Airway epithelial cell (primary cell): ENCODE data around the gene PAGE1. TPM values are rescaled to one million over a fixed set of nuclear protein-coding genes. Genes with fewer than 3 reads are reported as not detected.

Source experiments
- total RNA-seq: library from RNA; depleted of rRNA; stranded (reverse); fragments of >200 nt; gene quantifications from 2 replicates; pipeline ENCODE4 v1.2.3, GENCODE V29; 2015

Gene PAGE1, protein sequence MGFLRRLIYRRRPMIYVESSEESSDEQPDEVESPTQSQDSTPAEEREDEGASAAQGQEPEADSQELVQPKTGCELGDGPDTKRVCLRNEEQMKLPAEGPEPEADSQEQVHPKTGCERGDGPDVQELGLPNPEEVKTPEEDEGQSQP
- not detected in 2 replicates for total RNA-seq

DNA sequence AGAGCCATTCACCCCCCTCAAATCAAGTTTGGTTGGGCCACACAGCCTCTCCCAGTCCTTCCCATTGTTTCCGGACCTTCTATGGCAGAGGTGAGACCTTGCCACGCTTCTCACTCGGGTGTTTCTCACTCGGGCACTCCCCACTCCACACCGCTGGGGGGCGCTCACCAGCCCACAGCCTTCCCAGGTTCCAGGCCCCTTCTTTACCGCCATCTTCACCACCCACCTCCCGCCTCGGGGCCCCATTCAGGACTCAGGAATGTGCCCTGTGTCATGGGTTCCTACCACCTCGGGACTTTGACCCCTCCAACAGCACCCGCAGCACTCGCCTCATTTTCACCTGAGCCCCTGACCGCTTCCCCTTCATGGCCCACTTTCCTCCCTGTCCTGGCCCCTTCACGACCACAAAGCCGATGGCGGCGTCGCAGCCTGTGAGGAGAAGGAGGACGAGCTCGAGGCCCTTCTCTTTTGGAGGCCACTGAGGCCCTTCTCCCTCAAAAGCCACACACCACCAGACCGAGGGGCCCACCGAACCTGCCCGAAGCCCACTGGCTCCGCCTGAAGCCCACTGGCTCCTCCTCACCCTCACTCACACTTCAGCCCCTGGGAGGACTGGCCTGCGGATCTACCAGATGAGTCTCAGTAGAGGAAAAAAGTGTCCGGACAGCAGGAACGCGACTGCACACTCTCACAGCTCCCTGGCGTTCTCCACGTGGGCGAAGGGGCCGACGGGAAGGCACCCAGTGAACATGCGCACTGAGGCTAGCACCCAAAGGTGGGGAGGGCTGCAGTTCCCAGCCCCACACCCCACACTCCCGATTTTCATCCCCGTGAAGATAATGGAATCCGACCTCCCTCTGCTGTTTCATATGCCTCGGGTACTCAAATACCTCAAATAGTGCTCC lies at the start of gene PAGE1:
Gene PAGE1, minus strand, starts transcription at position 709 of the 905 bp plus-strand sequence. CDS start 1,214 bp downstream, outside the sequence.

Other genes starting within 250 kb of the PAGE1 start
- not detected in 2 replicates for gene GAGE12C, start 163.8 kb downstream of the PAGE1 start, total RNA-seq
- gene GAGE12D, start 154.3 kb downstream of the PAGE1 start, total RNA-seq = not detected in 2 replicates
- not detected in 2 replicates for gene GAGE12E, start 144.7 kb downstream of the PAGE1 start, total RNA-seq
- not detected in 2 replicates for gene GAGE12F, start 135.1 kb downstream of the PAGE1 start, total RNA-seq
- not detected in 2 replicates for gene GAGE12G, start 125.6 kb downstream of the PAGE1 start, total RNA-seq
- gene GAGE12H, start 116.0 kb downstream of the PAGE1 start, total RNA-seq = not detected in 2 replicates
- gene GAGE2A, start 106.5 kb downstream of the PAGE1 start, total RNA-seq = not detected in 2 replicates
- not detected in 2 replicates for gene GAGE1, start 97.0 kb downstream of the PAGE1 start, total RNA-seq
- not detected in 2 replicates for gene PAGE4, start 133.3 kb upstream of the PAGE1 start, total RNA-seq
- gene USP27X, start 183.5 kb upstream of the PAGE1 start, total RNA-seq = 1.2 and 2.0 TPM in 2 replicates
- 2.5 and 3.3 TPM in 2 replicates for gene CLCN5, start 226.6 kb upstream of the PAGE1 start, total RNA-seq